KG1 (cell line): ENCODE results near the gene SETD1B.

Source experiments
- DNase-seq: peaks from one replicate; lab custom pipeline; 2025; lab: John Stamatoyannopoulos, UW

Gene SETD1B

GRCh38 chr12:121807642-121808347 is 4.0 kb downstream of the SETD1B start:
- DNase-seq = no peak

- DNase-seq = no peak
Measured at GRCh38 chr12:121808623-121809022, 4.8 kb downstream of the SETD1B start.

- DNase-seq = no peak
Measured at GRCh38 chr12:121809712-121810116, 5.9 kb downstream of the SETD1B start.

GRCh38 chr12:121810234-121810817 is 6.5 kb downstream of the SETD1B start:
- DNase-seq = no peak

GRCh38 chr12:121810833-121811433 is 7.1 kb downstream of the SETD1B start:
- DNase-seq = no peak

- DNase-seq = peak; percentile 25
Measured at GRCh38 chr12:121811434-121812319, 7.9 kb downstream of the SETD1B start.

GRCh38 chr12:121812320-121812871 is 8.6 kb downstream of the SETD1B start:
- DNase-seq = no peak

GRCh38 chr12:121812921-121813896 is 9.4 kb downstream of the SETD1B start:
- DNase-seq = no peak

- DNase-seq = no peak
Measured at GRCh38 chr12:121813951-121814350, 10.1 kb downstream of the SETD1B start.

- DNase-seq = no peak
Measured at GRCh38 chr12:121814429-121815119, 10.8 kb downstream of the SETD1B start.

- no peak for DNase-seq
Measured at GRCh38 chr12:121815263-121815662, 11.5 kb downstream of the SETD1B start.

GRCh38 chr12:121816925-121817647 is 13.3 kb downstream of the SETD1B start:
- DNase-seq = no peak

- no peak for DNase-seq
Measured at GRCh38 chr12:121817648-121818043, 13.8 kb downstream of the SETD1B start.

GRCh38 chr12:121819212-121819949 is 15.6 kb downstream of the SETD1B start:
- no peak for DNase-seq

GRCh38 chr12:121820056-121820455 is 16.2 kb downstream of the SETD1B start:
- DNase-seq = no peak

GRCh38 chr12:121822393-121823100 is 18.7 kb downstream of the SETD1B start:
- DNase-seq = no peak

GRCh38 chr12:121823101-121823726 is 19.4 kb downstream of the SETD1B start:
- no peak for DNase-seq

- DNase-seq = no peak
Measured at GRCh38 chr12:121823727-121824115, 19.9 kb downstream of the SETD1B start.
